ENCODE results near the gene TNPO2. TPM values are rescaled to one million over a fixed set of nuclear protein-coding genes. Genes with fewer than 3 reads are reported as not detected.

Gene TNPO2
- total RNA-seq, 2 donors from 2014 or later: 50.1 to 123 TPM

DNA sequence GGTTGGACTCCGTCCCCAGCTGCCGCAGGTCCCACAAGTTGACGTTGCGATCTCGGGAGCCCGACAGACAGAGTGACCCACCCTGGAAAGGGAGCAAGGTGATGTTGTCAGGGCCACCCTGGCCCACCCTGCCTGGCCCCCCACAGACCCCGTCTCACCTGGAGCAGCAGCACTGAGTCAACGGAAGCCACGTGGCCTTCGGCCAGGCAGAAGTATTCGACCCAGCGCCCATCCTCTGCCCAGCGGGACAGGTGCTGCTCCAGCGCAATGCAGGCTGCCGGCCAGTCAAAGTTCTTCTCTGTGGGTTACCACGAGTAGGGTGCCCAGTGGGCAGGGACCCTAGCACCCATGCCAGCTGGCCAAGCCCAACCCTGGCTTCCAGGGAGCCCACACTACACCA lies 29.1 kb downstream of the TNPO2 start:
- WGBS: 96% methylated on average over 15 of the region's 16 CpGs
- no peak overlapping the region for H3K27ac ChIP-seq
- peaks cover 9% of the 10 kb centered on the region for H3K4me1 ChIP-seq (replicated peaks)
- TF ChIP-seq POLR2A (IDR thresholded peaks at IDR 0.05) (no peak), POLR2AphosphoS5 (IDR thresholded peaks at IDR 0.05) (no peak)
- TF ChIP-seq, protein P1, sequence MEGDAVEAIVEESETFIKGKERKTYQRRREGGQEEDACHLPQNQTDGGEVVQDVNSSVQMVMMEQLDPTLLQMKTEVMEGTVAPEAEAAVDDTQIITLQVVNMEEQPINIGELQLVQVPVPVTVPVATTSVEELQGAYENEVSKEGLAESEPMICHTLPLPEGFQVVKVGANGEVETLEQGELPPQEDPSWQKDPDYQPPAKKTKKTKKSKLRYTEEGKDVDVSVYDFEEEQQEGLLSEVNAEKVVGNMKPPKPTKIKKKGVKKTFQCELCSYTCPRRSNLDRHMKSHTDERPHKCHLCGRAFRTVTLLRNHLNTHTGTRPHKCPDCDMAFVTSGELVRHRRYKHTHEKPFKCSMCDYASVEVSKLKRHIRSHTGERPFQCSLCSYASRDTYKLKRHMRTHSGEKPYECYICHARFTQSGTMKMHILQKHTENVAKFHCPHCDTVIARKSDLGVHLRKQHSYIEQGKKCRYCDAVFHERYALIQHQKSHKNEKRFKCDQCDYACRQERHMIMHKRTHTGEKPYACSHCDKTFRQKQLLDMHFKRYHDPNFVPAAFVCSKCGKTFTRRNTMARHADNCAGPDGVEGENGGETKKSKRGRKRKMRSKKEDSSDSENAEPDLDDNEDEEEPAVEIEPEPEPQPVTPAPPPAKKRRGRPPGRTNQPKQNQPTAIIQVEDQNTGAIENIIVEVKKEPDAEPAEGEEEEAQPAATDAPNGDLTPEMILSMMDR (IDR thresholded peaks at IDR 0.05): no peak
- intact Hi-C loops (cut with DNase I): no loop called here
- no peaks in the 10 kb centered on the region for H3K36me3 ChIP-seq
- H3K9me3 ChIP-seq: no peaks in the 10 kb centered on the region
- no peak overlapping the region for H3K4me3 ChIP-seq
- DNase-seq (ENCODE audit: low spot score): no peak
- H3K27me3 ChIP-seq (replicated peaks; ENCODE audit: insufficient read depth): no peaks in the 10 kb centered on the region

DNA sequence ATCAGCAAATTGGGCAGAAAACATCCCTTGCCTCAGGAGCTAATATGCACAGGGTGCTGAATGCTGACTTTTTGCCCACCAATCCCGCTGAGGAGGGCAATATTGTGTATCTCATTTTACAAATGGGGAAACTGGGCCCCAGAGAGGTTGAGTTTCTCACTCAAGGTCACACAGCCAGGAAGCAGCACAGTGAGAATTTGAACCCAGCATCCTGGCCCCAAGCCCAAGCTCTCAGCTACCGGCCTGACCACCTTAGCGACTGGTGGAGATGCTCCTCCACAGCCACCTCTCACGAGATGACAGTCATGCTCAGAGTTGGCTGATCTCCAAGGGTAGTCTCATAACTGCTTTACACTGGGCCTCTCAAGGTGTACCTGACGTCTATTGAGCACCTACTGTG lies 30.8 kb downstream of the TNPO2 start:
- Histone ChIP-seq H3K27ac (no peak overlapping the region), H3K4me1 (replicated peaks) (peaks cover 9% of the 10 kb centered on the region), H3K27me3 (replicated peaks; ENCODE audit: insufficient read depth) (no peaks in the 10 kb centered on the region), H3K9me3 (no peaks in the 10 kb centered on the region), H3K36me3 (no peaks in the 10 kb centered on the region), H3K4me3 (no peak overlapping the region)
- DNase-seq (ENCODE audit: low spot score): no peak
- no peak for TF ChIP-seq POLR2AphosphoS5 (IDR thresholded peaks at IDR 0.05)
- no peak for TF ChIP-seq POLR2A (IDR thresholded peaks at IDR 0.05)
- TF ChIP-seq, protein P1 (IDR thresholded peaks at IDR 0.05): no peak
- WGBS: 90% methylated on average over 5 of the region's 5 CpGs
- intact Hi-C loops (cut with DNase I): no loop called here

DNA sequence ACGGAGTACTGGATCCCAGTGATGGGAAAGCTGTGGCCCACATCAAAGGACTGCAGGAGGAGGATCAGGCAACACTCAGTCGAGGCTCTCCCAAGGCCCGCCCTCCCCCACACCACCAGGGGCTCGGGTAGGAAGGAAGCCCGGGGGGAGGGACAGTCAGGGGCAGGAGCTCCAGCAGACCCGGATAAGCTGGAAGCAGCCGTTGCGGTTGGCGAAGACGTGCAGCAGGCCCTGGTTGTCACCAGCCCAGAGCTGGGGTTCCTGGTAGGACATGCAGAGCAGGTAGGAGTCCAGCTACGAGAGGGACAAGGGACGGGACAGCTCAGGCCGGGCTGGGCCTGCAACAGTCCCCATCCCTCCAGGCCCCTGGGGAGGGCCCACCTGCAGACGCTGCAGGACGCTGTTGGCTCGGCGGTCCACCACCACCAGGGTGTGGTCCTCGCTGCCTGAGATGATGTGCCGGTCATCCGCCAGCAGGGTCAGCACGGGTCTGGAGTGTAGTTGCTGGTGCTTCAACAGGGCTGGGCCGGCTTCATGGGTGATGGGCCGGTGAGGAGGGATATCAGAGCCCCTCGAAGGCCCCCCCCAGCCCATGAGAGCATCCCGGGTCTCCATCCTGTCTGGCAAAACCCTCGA lies 34.0 kb downstream of the TNPO2 start:
- DNase-seq (ENCODE audit: low spot score): no peak
- TF ChIP-seq POLR2AphosphoS5 (IDR thresholded peaks at IDR 0.05) (no peak), POLR2A (IDR thresholded peaks at IDR 0.05) (no peak)
- TF ChIP-seq, protein P1 (IDR thresholded peaks at IDR 0.05): no peak
- intact Hi-C loops (cut with DNase I): no loop called here
- no peak overlapping the region for H3K4me3 ChIP-seq
- H3K27me3 ChIP-seq (replicated peaks; ENCODE audit: insufficient read depth): no peaks in the 10 kb centered on the region
- WGBS: 80% methylated on average over 26 of the region's 26 CpGs
- no peaks in the 10 kb centered on the region for H3K36me3 ChIP-seq
- no peak overlapping the region for H3K27ac ChIP-seq
- no peaks in the 10 kb centered on the region for H3K9me3 ChIP-seq
- no peaks in the 10 kb centered on the region for H3K4me1 ChIP-seq (replicated peaks)

DNA sequence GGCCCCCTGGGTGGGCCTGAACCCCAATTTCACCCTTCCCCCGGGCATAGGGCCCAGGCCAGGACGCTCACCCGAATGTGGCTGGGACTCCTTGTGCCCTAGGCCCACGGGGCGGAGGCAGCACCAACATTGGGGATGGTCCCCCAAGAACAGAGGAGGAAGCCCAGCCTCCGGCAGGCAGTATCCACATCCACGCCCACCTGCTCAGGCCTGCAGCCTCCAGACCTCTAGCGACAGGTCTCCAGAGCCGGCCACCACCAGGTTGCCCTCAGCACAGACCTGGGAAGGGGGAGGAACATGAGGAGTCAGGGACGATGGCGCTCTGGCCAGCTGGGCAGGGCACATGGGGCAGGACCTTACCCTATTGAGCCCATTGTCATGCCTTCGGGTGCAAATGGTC lies 34.7 kb downstream of the TNPO2 start:
- intact Hi-C loops (cut with DNase I): no loop called here
- no peak for TF ChIP-seq POLR2A (IDR thresholded peaks at IDR 0.05)
- TF ChIP-seq, protein P1 (IDR thresholded peaks at IDR 0.05): no peak
- 97% methylated on average over 11 of the region's 12 CpGs for WGBS
- no peak for DNase-seq (ENCODE audit: low spot score)
- Histone ChIP-seq H3K27ac (no peak overlapping the region), H3K9me3 (no peaks in the 10 kb centered on the region), H3K36me3 (no peaks in the 10 kb centered on the region), H3K4me1 (replicated peaks) (no peaks in the 10 kb centered on the region), H3K27me3 (replicated peaks; ENCODE audit: insufficient read depth) (no peaks in the 10 kb centered on the region), H3K4me3 (no peak overlapping the region)

DNA sequence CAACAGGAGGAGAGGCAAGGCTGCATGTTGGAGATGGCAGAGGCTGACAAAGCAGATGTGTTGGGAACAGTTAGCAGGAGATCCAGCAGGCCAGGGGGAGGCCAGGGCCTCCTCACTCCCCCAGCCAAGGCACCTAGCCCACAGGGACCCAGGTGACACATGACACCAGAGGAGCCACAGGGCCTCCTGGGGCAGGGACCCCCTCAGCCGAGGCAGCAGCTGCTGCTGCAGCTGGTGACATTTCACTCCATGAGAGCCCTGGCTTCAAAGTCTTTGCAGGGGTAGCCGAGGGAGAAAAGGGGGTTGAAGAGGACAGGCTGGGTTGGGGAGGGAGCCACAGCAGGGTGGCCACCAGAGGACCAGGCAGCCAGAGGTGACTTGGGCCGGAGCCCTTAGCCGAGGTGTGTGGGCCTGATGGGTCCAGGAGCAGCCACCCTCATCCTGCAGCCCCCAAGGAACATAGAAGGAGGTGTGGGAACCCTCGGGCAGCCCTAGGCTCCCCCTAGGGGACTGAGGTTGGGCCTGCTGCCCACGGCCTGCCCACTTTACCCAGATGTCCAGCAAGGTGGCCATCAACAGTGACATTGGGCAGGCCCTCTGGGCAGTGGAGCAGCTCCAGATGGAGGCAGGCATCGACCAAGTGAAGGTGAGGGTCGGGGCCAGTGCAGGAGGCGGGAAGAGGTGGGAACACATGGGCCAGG lies 36.1 kb downstream of the TNPO2 start, which contains the start of gene GNG14:
Gene GNG14 (plus strand): TSS at position 503 of the 701 bp plus-strand sequence. CDS start 51 bp downstream, at position 554.
- no peak within 1 kb of the TSS for H3K4me3 ChIP-seq
- 86% methylated on average over 9 of the region's 9 CpGs for WGBS
- DNase-seq (ENCODE audit: low spot score): no peak
- no peaks in the 10 kb centered on the region for H3K36me3 ChIP-seq
- H3K27me3 ChIP-seq (replicated peaks; ENCODE audit: insufficient read depth): no peaks in the 10 kb centered on the region
- intact Hi-C loops (cut with DNase I): no loop called here
- no peak within 1 kb of the TSS for H3K27ac ChIP-seq
- no peak for TF ChIP-seq POLR2AphosphoS5 (IDR thresholded peaks at IDR 0.05)
- TF ChIP-seq, protein P1 (IDR thresholded peaks at IDR 0.05): no peak
- no peaks in the 10 kb centered on the region for H3K4me1 ChIP-seq (replicated peaks)
- H3K9me3 ChIP-seq: no peaks in the 10 kb centered on the region
